HL-60 (cell line): ENCODE results near the gene CD93.

Experiments used
- POLR2AphosphoS5 ChIP-seq: IDR thresholded peaks from 2 replicates; pipeline ENCODE4 v1.6.1; 2012; ENCODE audit warnings: low read depth
- TF ChIP-seq, protein P1 (sequence below): IDR thresholded peaks from 2 replicates; pipeline ENCODE4 v1.6.1; 2012; ENCODE audit warnings: low read depth; ENCODE audit not compliant: insufficient replicate concordance
- TF ChIP-seq, protein P2 (sequence below): IDR thresholded peaks from one replicate; pipeline ENCODE4 v1.5.1; 2011; ENCODE audit warnings: low read length, control low read depth, inconsistent platforms; ENCODE audit not compliant: insufficient read depth

- TF ChIP-seq, protein P1, sequence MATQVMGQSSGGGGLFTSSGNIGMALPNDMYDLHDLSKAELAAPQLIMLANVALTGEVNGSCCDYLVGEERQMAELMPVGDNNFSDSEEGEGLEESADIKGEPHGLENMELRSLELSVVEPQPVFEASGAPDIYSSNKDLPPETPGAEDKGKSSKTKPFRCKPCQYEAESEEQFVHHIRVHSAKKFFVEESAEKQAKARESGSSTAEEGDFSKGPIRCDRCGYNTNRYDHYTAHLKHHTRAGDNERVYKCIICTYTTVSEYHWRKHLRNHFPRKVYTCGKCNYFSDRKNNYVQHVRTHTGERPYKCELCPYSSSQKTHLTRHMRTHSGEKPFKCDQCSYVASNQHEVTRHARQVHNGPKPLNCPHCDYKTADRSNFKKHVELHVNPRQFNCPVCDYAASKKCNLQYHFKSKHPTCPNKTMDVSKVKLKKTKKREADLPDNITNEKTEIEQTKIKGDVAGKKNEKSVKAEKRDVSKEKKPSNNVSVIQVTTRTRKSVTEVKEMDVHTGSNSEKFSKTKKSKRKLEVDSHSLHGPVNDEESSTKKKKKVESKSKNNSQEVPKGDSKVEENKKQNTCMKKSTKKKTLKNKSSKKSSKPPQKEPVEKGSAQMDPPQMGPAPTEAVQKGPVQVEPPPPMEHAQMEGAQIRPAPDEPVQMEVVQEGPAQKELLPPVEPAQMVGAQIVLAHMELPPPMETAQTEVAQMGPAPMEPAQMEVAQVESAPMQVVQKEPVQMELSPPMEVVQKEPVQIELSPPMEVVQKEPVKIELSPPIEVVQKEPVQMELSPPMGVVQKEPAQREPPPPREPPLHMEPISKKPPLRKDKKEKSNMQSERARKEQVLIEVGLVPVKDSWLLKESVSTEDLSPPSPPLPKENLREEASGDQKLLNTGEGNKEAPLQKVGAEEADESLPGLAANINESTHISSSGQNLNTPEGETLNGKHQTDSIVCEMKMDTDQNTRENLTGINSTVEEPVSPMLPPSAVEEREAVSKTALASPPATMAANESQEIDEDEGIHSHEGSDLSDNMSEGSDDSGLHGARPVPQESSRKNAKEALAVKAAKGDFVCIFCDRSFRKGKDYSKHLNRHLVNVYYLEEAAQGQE: no peak
- TF ChIP-seq, protein P2, sequence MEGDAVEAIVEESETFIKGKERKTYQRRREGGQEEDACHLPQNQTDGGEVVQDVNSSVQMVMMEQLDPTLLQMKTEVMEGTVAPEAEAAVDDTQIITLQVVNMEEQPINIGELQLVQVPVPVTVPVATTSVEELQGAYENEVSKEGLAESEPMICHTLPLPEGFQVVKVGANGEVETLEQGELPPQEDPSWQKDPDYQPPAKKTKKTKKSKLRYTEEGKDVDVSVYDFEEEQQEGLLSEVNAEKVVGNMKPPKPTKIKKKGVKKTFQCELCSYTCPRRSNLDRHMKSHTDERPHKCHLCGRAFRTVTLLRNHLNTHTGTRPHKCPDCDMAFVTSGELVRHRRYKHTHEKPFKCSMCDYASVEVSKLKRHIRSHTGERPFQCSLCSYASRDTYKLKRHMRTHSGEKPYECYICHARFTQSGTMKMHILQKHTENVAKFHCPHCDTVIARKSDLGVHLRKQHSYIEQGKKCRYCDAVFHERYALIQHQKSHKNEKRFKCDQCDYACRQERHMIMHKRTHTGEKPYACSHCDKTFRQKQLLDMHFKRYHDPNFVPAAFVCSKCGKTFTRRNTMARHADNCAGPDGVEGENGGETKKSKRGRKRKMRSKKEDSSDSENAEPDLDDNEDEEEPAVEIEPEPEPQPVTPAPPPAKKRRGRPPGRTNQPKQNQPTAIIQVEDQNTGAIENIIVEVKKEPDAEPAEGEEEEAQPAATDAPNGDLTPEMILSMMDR: no peak
- no peak for TF ChIP-seq POLR2AphosphoS5
These were observed 22.5 kb downstream of the CD93 start for GRCh38 chr20:23063581-23063980.
